Aorta (tissue), 5 donors: ENCODE results near the gene C16orf74. TPM values are rescaled to one million over a fixed set of nuclear protein-coding genes. Genes with fewer than 3 reads are reported as not detected.

Source experiments
- ATAC-seq: fragments of 200-7000 bp; cut with Tn5 transposase; one replicate; pipeline ENCODE4 v1.9.1; 2022; ENCODE audit warnings: moderate library complexity; ENCODE audit not compliant: low FRiP score
- DNase-seq, 2 donors: peaks; one replicate each; pipeline ENCODE4 v3.0.0-alpha.2; 2020
- H3K27ac ChIP-seq, 2 donors: one replicate each; pipeline ENCODE4 v1.5.1; 2013; ENCODE audit warnings: low read length in 2 of 2, mild to moderate bottlenecking in 2 of 2, moderate library complexity in 2 of 2, control low read depth in 1 of 2, inconsistent platforms in 1 of 2, low read depth in 1 of 2
- H3K27me3 ChIP-seq, 2 donors: one replicate each; pipeline ENCODE4 v1.6.1; 2013; ENCODE audit warnings: control low read depth in 1 of 2, low read length in 1 of 2, mild to moderate bottlenecking in 1 of 2, moderate library complexity in 1 of 2; ENCODE audit not compliant: insufficient read depth in 2 of 2, control insufficient read depth in 1 of 2
- H3K36me3 ChIP-seq, 2 donors: one replicate each; pipeline ENCODE4 v1.6.1; 2013; ENCODE audit warnings: control low read depth in 1 of 2, low read length in 1 of 2, mild to moderate bottlenecking in 1 of 2; ENCODE audit not compliant: insufficient read depth in 2 of 2, control insufficient read depth in 1 of 2
- H3K4me1 ChIP-seq, 2 donors: one replicate each; pipeline ENCODE4 v1.6.1; 2013; ENCODE audit warnings: low read length in 2 of 2, control low read depth in 1 of 2, mild to moderate bottlenecking in 1 of 2, moderate library complexity in 1 of 2; ENCODE audit not compliant: insufficient read depth in 2 of 2, control insufficient read depth in 1 of 2
- H3K4me3 ChIP-seq, 2 donors: one replicate each; pipeline ENCODE4 v1.5.1; 2013; ENCODE audit warnings: low read length in 2 of 2, control low read depth in 1 of 2, mild to moderate bottlenecking in 1 of 2
- H3K9me3 ChIP-seq: one replicate; pipeline ENCODE4 v1.6.1; 2013; ENCODE audit warnings: mild to moderate bottlenecking, low read length; ENCODE audit not compliant: control insufficient read depth
- WGBS, 2 donors: extraction: QIAGEN DNeasy Blood & Tissue Kit; methylation state at CpG; one replicate each; pipeline ENCODE4 v1.1.7; 2013; 5-methylcytosine and 5-hydroxymethylcytosine counted together
- intact Hi-C, 2 donors: fragments of 100-400 bp; cut with DNase I; formaldehyde crosslinking; loops; one replicate each; pipeline versions ENCODE4 v1.14.2 to v1.15.0; 2022
- polyA plus RNA-seq, 2 donors: library from polyadenylated mRNA; stranded (reverse); fragments of 200-250 nt; gene quantifications; one replicate each; pipeline ENCODE4 v1.2.3, GENCODE V29; 2013
- total RNA-seq, 2 donors: library from RNA; stranded (reverse); fragmentation: NEBNext Ultra II Directional; extraction: Animal tissue kit (Norgen Biotek cat#: 25700); gene quantifications; one replicate each; pipeline ENCODE4 v1.2.1, GENCODE V29; 2021
- donor health status: healthy with polysubstance abuse.
- donor health status: Bipolar disorder and iron deficiency.
- donor health status: DM: no; HTN: no; CAD: no.
- donor health status: DM: no; HTN: no; CAD: no.
- donor health status: DM: yes; HTN: yes; CAD: no.

Gene C16orf74
- total and polyA plus RNA-seq, 4 donors, result 0.87 TPM; not detected in 3

DNA sequence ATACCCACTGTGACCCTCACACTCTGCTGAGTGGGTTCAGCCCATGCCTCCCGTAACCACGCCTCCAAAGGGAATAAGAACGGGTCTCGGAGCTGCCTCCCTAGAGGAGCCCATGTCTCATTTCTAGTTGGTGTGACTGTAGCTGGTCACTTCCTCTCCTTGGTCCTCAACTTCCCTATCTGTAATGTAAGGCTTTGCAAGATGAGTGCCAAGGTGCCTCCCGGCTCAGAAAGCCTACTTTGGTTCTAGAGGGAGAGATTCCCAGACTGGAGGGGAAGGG is 20.8 kb downstream of the C16orf74 start:
- no peaks in the 10 kb centered on the region for H3K36me3 ChIP-seq
- WGBS, 2 donors, result 83 to 86% methylated on average over 5 of the region's 5 CpGs
- no peaks in the 10 kb centered on the region for H3K4me1 ChIP-seq
- H3K27ac ChIP-seq, result no peak overlapping the region
- ATAC-seq (no peak), DNase-seq (no peak)
- H3K9me3 ChIP-seq, result no peaks in the 10 kb centered on the region
- intact Hi-C loops, result no loop called here
- H3K4me3 ChIP-seq, result no peak overlapping the region
- H3K27me3 ChIP-seq, result no peaks in the 10 kb centered on the region

DNA sequence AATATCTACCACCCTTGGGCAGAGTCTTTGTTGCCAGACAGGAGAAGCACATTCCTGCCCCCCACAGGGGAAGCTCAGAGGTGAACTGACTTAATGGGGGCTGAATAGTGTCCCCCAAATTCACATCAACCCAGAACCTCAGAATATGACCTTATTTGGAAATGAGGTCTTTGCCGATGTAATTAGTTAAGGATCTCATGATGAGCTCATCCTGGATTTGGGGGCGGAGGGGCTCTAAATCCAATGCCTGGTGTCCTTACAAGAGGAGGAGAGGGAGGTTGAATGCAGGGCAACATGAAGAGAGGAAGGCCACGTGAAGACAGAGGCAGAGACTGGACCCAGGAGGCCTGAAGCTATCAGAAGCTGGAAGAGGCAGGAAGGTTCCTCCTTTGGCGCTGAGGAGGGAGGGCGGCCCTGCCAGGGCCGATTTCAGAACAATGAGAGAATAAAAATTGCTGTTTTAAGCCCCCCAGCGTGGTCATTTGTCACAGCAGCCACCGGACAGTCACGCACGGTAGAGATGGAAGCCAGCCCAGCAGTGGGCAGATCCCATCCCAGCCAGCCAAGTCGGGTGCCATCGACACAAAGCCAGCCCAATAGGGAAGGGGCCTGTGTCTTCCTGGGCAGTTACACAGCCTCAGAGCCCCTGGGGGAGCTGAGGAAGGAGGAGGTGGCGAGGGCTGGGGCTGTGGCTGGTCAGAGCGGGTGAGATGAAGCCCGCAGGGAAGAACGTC is 21.3 kb downstream of the C16orf74 start:
- no peaks in the 10 kb centered on the region for H3K9me3 ChIP-seq
- H3K36me3 ChIP-seq, result no peaks in the 10 kb centered on the region
- no peak overlapping the region for H3K4me3 ChIP-seq
- intact Hi-C loops, result no loop called here
- no peaks in the 10 kb centered on the region for H3K27me3 ChIP-seq
- WGBS, 2 donors, result 64% methylated on average over 16 of the region's 16 CpGs
- no peaks in the 10 kb centered on the region for H3K4me1 ChIP-seq
- no peak overlapping the region for H3K27ac ChIP-seq
- no peak for ATAC-seq
- no peak for DNase-seq

DNA sequence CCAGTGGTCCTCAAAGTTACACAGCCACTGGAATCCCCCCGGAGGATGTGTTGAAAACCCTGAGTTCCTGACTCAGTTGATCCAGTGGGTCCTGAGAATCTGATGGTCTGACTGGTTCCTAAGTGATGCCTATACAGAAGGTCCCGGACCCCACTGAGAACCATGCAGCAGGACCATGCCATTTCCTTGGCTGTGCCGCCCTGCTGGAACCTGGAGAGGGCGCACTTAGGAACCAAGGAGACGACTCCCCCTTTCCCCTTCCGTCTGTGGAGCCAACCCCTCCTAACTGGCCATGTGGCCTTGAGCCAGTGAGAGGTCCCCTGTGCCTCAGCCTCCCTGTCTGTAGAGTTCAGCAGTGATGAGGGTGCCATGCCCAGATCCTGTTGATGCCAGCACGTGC is 22.0 kb downstream of the C16orf74 start:
- intact Hi-C loops, result no loop called here
- WGBS, 2 donors, result 60 to 70% methylated on average over 7 of the region's 7 CpGs

DNA sequence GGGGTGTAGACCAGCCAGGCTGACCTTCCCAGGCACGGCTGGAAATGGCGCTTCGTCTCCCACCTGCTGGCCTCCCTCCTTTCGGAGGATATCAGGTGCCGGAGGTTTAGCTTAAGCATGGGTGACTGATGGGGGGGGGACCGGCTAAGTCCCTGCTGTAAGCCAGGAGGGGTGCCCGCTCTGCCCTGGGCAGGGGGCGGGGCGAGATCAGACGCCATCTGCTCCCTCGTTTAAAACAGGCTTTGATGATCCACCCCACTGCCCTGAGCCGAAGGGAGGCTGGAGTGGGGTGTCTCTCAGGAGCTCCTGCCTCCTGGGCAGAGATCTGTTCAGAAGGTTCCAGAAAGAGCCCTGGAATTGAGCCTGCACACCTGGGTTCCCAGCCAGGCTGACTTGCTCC is 26.0 kb downstream of the C16orf74 start:
- H3K27me3 ChIP-seq, result no peaks in the 10 kb centered on the region
- no peak overlapping the region for H3K27ac ChIP-seq
- intact Hi-C loops, result no loop called here
- 84 to 87% methylated on average over 11 to 12 of the region's 12 CpGs for WGBS, 2 donors
- H3K9me3 ChIP-seq, result no peaks in the 10 kb centered on the region
- DNase-seq, result no peak
- no peaks in the 10 kb centered on the region for H3K4me1 ChIP-seq
- no peak overlapping the region for H3K4me3 ChIP-seq
- ATAC-seq, result no peak
- H3K36me3 ChIP-seq, result no peaks in the 10 kb centered on the region

More for the DNA sequence above, 22.0 kb downstream of the C16orf74 start:
- no peak for ATAC-seq
- no peaks in the 10 kb centered on the region for H3K36me3 ChIP-seq
- no peaks in the 10 kb centered on the region for H3K4me1 ChIP-seq
- H3K9me3 ChIP-seq, result no peaks in the 10 kb centered on the region
- DNase-seq, result no peak
- H3K27me3 ChIP-seq, result no peaks in the 10 kb centered on the region
- no peak overlapping the region for H3K27ac ChIP-seq
- H3K4me3 ChIP-seq, result no peak overlapping the region

DNA sequence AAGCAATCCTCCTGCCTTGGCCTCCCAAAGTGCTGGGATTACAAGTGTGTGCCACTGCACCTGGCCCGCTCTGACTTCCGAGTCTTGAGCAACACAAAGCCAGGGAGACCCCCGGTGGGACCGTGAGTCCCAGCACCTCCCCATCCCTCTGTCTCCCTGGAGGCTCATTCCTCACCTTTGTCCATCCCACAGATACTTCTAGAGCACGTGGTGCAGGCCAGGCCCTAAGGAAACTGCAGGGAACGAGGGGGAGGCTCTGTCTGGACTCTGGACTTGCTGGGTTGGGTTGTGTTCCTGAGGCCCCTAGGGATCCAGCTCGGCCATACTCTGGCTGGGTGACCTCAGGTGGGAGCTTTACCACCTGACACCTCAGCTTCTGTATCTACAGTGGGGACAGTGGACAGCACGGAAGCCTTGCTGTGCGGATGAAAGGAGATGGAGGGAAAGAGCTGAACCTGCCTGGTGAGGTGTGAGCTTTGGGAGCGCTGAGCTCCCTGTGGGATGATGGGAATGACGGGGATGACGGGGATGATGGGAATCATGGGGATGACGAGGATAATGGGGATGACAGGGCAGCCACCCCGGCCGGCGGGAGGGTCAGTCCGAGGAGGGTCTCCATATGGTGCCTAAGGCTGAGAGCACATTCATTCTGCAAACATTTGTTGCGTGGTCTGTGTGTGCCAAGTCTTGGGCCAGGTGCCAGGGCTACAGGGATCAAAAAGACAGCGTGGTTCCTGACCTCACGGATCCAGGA is 26.6 kb downstream of the C16orf74 start:
- intact Hi-C loops, result no loop called here
- 72 to 81% methylated on average over 20 of the region's 20 CpGs for WGBS, 2 donors
- ATAC-seq, result no peak

DNA sequence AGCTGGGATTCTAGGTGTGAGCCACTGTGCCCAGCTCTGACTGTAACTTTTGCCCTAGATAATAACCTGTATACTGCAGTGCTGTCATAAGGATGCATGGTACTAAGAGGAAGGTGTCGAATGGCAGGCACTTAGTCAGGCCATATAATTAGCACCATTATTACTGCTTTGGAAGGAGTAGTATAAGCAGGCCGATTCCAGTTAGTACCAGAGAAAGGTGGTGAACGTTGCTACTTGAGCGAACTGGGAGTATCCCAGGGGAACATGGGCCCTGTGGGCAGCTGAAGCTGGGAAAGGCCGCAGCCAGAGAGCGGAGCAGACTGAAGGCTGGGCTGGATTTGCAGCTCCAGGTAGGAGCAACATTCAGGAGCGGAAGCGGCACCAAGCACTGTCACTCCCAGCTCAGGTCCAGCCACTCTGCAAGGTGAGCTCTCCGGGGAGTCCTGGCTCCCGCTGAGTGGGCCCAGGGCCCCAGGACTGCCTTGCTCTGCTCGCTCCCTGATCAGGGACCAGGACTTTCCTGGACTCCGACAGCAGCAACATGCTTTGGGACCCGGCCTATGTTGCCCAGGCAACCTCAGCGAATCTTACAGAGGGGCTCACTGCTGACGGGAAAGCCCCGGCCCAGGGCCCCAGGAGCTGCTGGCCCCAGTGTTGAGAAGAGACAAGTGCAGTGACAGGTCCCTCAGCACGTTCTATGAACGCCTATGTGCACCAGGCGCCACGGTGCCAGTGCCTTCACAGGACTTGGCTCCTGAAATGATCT is 28.6 kb downstream of the C16orf74 start:
- intact Hi-C loops, result no loop called here
- no peak overlapping the region for H3K27ac ChIP-seq
- H3K4me3 ChIP-seq, result no peak overlapping the region
- DNase-seq (no peak), ATAC-seq (no peak)
- H3K27me3 ChIP-seq, result no peaks in the 10 kb centered on the region
- no peaks in the 10 kb centered on the region for H3K36me3 ChIP-seq
- no peaks in the 10 kb centered on the region for H3K4me1 ChIP-seq
- no peaks in the 10 kb centered on the region for H3K9me3 ChIP-seq
- WGBS, 2 donors, result 84 to 90% methylated on average over 20 of the region's 20 CpGs

More for the DNA sequence above, 26.6 kb downstream of the C16orf74 start:
- Histone ChIP-seq H3K4me1 (no peaks in the 10 kb centered on the region), H3K36me3 (no peaks in the 10 kb centered on the region), H3K4me3 (no peak overlapping the region), H3K27me3 (no peaks in the 10 kb centered on the region), H3K9me3 (no peaks in the 10 kb centered on the region), H3K27ac (no peak overlapping the region)
- DNase-seq, result no peak

DNA sequence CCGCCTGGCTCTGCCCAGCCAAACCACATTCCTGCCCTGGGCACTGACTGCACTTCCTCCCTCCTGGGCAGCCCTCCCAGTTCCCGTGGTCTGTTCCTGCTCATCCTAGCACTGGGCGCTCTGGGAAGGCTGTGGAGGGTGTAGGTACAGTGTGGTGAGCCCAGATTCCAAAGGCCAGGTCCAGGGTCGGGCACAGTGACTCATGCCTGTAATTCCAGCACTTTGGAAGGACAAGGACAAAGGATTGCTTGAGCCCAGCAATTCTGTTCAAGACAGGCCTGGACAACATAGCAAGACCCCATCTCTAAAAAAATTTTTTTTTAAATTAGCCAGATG is 30.6 kb downstream of the C16orf74 start:
- WGBS, 2 donors, result 83 to 86% methylated on average over 4 of the region's 4 CpGs
- H3K36me3 ChIP-seq, result no peaks in the 10 kb centered on the region
- H3K4me1 ChIP-seq, result no peaks in the 10 kb centered on the region
- DNase-seq (no peak), ATAC-seq (no peak)
- H3K27ac ChIP-seq, result no peak overlapping the region
- intact Hi-C loops, result no loop called here
- no peaks in the 10 kb centered on the region for H3K9me3 ChIP-seq
- H3K4me3 ChIP-seq, result no peak overlapping the region
- no peaks in the 10 kb centered on the region for H3K27me3 ChIP-seq

DNA sequence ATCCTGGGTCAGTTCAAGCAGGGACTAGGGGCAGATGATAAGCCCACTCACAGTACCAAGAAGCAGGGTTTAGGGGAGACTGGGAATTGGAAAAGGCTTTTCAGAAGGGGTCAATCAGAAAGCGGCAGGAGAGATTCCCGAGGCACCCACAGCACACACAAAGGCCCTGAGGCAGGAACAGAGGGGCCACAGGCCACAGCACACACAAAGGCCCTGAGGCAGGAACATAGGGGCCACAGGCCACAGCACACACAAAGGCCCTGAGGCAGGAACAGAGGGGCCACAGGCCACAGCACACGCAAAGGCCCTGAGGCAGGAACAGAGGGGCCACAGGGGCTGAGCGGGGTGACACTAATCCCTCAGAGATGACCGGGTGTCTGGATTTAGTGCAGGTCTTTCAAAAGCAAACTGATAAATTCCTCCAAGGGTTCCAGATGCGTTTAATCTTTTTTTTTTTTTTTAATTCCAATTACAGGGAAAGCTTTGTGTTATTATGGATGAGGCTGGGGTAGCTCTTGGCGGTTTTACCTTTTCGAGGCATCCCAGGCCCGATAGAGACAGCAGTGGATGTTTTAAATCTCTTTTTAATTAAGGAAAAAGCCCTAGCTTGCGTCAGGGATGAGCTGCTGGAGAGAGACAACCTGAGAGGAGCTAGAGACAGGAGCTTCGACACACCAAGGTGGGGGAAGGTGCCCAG is 31.1 kb downstream of the C16orf74 start:
- Histone ChIP-seq H3K27ac (no peak overlapping the region), H3K4me1 (no peaks in the 10 kb centered on the region), H3K36me3 (no peaks in the 10 kb centered on the region), H3K9me3 (no peaks in the 10 kb centered on the region), H3K27me3 (no peaks in the 10 kb centered on the region), H3K4me3 (no peak overlapping the region)
- no peak for ATAC-seq
- intact Hi-C loops, result loop anchor here (5.0 to 10.0 kb wide), 3 partner anchors 295 to 445 kb away; no protein-coding TSS in a partner anchor
- WGBS, 2 donors, result 82 to 86% methylated on average over 11 of the region's 11 CpGs
- DNase-seq, result no peak
